Right forelimb (tissue), 1 donor: ENCODE measurements around the gene CH25H.
A peak's percentile ranks its signal among the peaks of the same experiment; 100 is the strongest.
"Not testable (repeated sequence)": the region's sequence is repeated elsewhere in the genome, so short reads cannot be mapped to it uniquely, and the experiment has no call there.

ENCODE experiments used
- DNase-seq: peaks from one replicate; pipeline ENCODE4 v3.0.0-alpha.2; 2018

CH25H gene, protein sequence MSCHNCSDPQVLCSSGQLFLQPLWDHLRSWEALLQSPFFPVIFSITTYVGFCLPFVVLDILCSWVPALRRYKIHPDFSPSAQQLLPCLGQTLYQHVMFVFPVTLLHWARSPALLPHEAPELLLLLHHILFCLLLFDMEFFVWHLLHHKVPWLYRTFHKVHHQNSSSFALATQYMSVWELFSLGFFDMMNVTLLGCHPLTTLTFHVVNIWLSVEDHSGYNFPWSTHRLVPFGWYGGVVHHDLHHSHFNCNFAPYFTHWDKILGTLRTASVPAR

DNA sequence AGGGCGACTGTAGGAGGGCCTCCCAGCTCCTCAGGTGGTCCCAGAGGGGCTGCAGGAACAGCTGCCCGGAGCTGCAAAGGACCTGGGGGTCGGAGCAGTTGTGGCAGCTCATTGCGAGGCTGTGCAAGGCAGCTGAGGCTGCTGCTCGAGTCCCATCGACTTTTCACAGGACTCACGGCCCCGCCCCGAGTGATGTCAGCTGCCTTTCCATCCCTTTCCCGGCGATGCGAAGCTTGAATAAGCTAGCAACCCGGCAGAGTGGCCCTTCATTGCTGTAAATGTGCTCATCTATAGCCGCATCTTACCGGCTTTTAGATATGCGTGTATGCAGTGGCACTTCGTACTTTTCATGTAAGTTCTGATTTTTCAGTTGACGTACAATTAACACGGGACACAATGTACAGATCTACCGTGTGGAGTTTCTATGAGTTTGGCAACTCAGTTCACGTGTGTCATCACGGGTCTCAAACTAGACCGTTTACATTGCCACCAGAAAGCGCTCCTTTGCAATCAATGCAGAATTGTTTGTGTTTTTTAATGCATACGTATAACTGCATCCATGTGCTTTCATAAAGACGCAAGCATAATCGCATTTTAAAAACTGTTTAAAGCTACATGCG, at the start of gene CH25H:
TSS of gene CH25H (minus strand) at position 137 of the 620 bp plus-strand sequence. CDS start at position 112, 25 bp downstream.
- DNase-seq, result peak; percentile 82

DNA sequence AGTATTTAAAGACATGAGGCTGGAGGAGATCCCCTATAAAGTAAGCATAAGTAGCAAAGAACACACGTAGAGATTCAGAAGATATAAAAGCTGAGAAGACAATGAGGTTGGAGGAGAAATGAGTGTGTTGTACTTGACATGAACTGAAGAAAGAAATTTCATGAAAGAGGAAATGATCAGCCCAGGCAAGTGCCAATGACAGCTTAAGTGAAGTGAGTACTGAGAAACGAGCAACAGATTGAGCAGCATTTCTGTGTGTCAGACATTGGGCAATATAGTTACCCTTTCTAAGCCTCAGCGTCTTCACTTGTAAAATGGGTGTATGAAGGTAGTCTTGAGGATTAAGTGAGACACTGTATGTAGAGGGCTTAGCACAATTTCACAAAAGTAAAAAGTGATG, 49.2 kb upstream of the CH25H start:
- no peak for DNase-seq

DNA sequence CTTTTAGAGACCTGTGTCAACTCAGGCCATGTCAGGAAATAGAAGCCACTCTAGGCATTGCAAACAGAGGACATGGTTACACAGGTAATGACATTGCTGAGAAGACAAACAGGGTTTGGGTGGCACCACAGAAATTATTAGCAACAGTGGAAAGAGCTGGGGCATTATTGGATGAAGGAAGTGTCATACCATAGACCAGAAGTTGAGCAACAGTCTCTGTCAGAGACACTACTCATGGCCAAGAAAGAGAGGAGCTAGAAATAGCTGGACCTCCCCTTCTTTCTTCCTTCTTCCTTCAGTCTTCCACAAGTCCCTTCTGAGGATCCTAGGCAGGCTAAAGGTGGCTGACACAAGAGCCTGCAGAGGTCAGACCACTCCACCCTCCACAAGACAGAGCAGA, 48.7 kb upstream of the CH25H start:
- DNase-seq, result no peak

DNA sequence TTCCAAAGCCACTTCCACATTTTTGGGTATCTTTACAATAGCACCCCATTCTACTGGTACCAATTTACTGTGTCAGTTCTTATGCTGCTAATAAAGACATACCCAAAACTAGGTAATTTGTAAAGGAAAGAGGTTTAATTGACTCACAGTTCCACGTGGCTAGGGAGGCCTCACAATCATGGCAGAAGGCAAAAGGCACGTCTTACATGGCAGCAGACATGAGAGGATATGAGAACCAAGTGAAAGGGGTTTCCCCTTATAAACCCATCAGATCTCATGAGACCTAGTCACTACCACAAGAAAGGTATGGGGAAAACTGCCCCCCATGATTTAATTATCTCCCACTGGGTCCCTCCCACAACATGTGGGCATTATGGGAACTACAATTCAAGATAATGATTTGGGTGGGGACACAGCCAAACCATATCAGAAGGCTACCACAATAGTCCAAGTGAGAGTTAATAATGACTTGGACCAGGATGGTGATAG, 48.0 kb upstream of the CH25H start:
- DNase-seq, result not testable (repeated sequence)

DNA sequence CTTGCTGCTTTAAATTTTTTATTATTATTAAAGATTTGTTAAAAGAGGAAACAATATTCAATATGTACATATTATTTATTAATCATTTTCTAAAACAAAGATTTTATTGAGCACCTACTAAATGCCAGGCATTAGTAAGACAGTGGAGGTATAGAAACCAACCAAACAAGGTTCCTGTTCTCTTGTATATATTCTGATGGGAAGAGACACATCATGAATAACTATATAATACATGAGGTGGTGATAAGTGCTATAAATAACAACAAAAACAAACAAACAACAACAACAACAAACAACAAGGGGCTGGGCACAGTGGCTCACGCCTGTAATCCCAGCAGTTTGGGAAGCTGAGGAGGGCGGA, 45.1 kb upstream of the CH25H start:
- DNase-seq, result no peak

DNA sequence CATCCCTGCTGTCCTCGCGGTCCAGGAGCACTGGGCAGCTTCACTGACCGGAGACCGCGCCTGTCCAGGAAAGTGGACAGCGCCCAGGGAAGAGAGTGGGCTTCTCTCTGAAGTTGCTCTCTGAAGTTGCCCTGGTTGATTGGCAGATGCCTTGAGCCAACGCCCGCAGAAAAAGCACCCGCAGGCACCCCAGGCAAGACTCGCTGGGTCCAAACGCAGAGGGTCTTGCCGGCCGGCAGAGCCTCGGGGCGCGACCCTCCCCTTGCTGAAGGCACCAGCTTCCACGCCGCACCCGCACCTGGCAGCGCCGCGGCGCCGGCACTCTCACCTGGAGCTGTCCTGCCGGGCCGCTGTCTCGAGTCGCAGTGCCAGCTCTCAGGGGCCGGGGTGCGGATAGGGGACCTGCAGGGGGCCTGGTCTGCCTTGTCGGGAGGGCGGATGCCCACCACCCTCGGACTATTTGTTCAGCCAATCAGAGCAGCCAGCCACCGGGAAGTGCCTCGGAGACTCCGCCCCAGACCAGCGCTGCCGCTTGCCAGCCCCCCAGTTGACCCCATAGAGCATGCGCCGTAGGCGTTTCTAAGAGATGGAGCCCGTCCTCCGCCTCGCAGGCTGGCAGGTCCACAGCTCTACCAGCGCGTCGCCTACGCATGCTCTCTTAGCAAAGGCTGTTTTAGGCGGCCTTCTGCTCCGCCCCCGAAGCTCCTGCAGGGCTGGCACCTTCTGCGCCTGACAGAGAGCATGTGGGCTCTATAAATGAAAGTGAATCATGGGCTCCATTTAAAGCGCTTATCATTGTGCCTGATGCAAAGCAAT, 44.5 kb upstream of the CH25H start, which contains the start of gene LIPA:
TSS of gene LIPA (minus strand) at position 367 of the 816 bp plus-strand sequence. CDS start 4,127 bp downstream, outside the sequence.
- DNase-seq, result peak; percentile 98

DNA sequence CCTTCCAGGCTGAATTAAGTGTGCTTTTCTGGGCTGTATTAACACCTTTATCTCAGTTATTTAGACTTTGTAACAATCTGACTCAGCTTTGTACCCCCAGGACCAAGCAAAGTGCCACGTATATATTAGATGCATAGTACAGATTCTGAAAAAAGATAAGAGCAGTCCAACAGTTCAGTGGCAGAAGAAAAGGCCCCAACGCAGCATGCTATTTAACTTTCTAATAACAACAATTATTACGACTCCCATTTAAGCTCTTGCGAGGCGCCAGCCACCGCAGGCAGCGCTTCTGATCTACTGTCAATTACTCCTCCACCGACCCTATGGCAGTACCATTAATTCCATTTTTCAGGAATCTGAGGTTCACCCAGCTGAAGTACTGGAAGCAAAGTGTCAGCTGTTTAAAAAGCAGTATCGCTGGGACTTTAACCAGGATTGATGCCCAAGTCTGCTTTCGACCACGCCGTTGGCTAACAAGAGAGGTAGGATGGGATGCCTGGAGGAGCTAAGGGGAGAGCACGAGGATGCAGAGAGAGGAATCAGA, 43.8 kb upstream of the CH25H start:
- DNase-seq, result no peak

DNA sequence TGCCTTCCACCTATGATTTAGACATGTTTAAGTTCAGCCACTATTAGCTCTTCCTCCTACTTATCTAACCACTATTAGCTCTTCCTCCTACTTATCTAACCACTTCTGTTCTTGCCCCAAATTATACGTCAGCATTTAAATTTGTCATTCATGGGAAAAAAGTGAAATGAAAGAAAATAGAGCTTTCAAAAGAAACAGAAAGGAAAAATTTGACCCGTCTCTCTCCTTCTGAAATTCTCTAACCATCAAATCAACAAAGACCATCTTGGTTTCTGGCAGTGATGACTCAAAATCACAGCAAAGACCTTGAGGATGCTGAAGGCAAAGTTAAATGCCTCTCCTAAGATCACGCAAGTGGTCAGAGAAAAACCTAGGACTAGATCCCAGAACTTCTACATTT, 41.9 kb upstream of the CH25H start:
- DNase-seq, result no peak

DNA sequence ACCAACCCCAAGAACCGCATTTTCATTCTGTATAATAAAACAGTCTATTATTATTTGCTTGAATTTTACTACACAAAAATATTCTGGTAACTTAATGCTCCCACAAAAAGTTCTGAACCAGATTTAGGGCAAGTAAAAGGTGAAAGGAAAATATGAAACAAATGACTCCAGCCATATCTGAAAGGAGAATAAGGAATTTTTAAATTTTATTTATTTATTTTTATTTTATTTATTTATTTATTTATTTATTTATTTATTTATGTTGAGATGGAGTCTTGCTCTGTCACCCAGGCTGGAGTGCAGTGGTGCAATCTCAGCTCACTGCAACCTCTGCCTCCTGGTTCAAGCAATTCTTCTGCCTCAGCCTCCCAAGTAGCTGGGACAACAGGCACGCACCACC, 40.5 kb upstream of the CH25H start:
- DNase-seq, result not testable (repeated sequence)

DNA sequence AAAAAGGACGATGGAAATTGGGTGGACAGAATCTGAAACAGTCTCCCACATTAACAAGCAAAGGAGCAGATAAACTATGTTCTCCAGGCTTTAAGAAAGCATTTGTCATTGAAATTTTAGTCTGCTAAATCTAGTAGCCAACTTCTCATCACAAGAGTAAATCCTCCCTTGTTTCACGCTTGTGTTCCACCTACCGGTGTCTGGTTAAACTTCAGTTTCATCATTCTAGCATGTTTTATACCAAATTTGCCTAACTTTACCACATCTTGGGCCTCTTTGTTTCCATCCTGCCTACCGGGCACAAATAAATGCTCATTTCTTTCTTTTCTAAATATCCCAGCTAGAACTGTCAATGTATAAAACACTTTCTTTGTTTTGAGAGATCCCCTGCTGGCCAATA, 38.7 kb upstream of the CH25H start:
- no peak for DNase-seq

DNA sequence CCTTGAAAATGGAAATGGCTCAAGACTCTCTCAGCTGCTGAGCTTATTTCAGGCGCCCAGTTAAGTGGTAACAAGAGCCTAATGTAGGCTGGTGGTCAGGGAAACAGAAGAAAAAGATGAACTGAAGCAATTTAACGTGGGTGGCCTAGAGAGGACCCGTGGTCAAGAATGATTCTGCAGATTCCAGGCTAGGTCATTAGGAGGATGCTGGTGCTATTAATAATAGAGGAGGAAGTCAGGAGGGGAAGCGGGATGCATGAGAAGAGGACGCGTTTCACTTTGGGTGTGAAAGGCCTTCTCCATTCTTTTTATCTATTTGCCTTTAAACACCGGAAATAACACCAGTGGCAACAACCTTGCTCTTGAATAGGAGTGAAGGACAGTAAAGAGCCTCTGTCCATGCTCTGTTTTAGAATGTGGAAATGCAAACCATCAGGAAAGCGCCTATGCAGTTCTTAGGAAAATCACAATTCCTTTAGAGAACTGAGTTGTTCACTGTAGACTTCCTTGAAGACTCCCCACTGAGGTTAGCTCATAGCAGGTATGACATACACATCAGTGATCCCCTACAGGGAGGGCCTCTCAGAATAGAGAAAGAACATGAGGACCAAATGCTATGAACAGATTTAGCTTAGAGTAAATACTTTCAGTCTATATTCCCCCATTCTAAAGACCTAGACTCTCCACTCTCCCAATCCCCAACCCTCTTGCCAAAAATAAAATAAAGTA, 35.9 kb upstream of the CH25H start:
- no peak for DNase-seq

DNA sequence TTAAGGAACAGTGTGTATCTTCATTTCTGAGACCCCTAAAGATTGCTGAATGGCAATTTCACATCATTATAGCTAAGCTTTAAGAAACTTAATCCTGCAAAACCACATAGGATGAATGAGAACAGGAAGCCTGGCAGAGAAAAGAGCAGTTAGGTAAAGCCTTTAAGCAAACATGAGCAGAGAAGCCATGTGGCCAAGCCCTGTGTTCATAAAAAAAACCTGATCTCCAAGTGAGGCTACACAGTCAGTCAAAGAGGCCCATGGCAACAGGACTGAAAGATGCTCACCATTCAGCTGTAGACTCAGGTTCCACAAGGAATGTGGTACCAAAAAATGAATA, 35.2 kb upstream of the CH25H start:
- DNase-seq, result no peak

DNA sequence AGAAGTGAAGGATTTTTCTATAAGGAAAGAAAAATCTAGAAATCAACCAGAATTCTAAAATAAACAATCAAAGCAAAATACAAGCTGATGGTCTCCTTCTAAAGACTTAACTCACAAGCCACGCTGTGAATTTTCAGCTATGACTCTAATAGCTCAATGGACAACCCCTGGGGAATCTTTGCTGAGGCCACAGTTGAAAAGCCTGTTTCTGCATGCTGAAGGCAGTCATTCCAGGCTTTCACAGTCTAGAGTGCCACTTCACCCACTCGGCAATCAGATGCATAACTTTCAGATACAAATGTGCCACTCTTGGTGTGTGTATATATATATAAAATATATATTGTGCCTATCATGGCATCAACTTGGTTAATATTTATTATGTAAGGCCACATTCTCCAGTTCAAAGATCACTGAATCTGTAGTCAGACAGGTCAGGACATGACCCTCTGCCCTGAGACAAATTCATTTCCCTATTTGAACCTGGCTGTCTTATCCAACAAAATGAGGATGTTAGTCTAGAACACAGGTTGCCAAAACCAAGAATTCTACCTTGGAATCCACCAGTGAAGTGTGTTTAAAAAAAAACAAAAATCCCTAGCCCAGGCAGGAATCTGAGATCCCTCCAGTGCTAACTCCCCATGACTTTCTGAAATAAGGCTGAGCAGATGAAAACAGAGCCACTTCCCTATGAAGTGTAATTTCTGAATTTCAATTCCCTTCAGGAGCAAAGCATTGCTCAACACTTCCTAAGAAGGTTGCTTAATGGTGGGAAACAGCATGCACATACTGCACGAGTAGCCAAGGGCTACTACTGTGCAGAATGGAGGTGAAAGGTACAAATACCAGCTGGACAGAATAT, 34.6 kb upstream of the CH25H start:
- no peak for DNase-seq

DNA sequence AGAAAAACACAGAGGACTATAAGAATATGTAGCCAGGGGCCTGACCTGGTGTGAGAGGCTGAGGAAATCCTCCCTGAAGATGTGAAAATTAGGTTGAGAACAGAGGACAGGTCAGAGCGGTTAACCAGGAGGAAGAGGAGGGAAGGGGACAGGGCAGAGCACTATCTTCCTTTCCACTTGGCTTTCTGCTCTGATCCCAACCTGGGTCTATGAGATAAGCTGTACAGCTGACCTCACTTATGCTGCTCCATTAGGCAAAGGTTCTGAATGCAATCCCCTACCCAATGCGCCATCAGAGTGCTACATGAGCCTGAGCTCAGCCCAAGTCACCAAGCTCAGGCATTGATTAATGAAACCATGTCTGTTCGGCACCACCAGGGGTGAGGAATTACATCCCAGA, 33.9 kb upstream of the CH25H start:
- DNase-seq, result no peak

DNA sequence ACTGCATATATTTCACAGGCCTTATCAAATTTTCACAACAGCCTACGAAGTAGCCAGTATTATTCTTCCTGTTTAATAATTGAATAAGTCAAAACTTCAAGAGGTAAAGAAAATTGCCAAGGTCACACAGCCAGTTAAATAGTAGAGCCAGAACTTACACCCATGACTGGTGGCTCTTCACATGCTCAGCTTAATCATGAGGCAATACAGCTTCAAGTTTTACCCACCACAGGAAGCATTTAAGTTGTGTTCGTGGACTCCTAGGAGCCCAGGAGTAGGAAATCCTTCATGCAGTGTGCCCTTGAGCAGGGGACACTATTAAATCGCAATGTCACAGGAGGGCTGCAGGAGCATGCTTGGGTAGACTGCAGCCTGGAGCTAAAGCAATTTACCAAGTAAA, 33.4 kb upstream of the CH25H start:
- no peak for DNase-seq

DNA sequence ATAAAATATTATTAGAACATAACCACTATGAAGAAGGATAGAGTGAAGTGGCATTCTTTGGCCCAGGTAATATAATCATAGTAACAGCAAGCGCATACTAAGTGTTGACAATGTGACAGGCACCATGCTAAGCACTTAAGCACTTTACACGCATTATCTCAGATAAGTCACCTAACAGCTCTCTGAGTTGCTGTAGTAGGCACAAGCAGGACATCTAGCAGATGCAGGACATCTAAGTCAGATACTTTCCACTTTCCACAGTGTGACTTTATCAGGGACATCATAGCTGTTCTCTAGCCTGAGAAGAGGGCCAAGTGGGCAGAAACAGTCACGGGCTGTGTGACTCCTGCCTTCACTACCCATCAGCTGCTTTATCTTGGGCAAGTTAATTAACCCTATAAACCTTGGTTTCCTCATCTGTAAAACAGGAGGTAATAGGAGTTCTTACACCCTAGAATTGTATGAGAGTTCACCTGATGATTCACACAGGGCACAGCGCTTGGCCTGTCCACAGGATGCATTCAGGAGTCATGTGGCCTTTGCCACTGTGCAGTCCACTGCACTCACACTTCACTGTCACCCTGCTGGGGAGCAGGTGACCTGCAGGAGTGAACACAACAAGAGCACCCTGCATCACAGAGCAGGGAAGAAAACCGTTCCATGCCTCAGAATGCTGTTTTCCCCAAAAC, 32.0 kb upstream of the CH25H start:
- no peak for DNase-seq

DNA sequence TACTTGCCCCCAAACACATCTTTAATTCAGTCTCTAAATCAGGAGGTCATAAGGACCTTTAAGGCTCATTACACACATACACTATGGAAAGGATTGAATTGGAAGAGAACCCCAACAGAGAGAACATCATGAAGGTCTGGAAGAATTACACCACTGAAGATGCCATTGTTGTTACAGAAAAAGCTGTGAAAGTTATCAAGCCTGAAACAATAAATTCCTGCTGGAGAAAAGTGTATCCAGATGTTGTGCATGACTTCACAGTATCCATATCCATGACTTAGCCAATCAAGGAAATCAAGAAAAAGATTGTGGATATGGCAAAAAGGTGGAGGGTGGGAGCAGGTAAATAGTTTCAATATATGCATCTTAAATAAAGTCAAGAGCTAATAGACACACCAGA, 30.7 kb upstream of the CH25H start:
- no peak for DNase-seq

DNA sequence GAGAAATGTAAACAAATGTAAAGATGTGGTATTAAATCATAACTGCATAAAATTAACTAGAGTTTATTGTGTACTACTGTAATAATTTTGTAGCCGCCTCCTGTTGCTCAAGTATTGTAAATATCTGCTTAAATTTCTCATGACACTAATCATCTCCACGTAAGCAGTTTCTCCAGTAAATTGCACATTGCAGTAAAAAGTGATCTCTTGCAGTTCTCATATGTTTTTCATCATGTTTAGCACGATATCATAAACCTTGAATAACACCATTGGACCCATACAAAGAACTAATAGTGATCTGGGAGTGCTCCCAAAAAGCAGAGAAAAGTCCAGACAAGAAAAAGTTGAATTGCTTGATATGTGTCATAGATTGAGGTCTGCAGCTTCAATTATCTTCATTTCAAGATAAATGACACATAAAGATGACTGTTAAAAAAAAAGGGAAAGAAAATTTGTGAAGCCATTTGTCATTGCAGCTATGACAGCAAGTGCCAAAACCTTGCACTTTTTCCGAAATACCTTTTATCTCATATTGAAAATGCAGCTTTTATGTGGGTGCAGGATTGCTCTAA, 29.2 kb upstream of the CH25H start:
- DNase-seq, result no peak

DNA sequence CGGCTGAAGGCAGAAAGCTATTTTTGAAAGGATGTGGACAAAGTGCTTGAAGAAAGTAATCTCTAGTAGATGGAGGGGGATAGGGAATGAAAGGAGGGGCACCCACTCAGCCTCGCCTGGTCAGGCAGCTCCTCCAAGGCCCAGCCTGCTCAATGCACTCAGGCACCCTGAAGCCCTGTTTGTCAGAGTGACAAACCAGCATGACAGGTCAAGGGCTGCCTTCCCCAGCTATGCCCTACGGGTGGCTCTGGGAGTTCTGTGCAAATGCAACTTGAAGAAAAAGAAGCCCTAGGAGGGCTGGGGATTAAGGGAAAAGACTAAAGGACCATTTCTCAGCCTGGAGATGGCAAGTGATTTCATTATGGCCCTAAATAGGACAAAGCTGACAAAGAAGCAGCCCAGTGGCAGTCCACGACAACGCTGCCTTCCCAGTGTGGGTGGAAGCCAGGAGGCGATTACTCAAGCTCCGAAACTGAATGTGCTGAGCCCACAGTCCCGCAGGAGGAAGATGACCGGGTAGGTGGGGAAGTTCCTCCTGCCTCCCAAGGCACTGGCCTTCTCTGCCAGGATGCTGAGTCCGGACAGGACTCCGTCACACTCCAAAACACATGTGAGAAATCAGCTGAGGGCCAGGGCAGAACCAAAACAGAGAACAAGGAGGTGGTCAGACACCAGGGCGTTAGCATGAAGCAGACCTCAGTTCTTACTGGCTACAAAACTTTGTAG, 28.1 kb upstream of the CH25H start:
- no peak for DNase-seq

DNA sequence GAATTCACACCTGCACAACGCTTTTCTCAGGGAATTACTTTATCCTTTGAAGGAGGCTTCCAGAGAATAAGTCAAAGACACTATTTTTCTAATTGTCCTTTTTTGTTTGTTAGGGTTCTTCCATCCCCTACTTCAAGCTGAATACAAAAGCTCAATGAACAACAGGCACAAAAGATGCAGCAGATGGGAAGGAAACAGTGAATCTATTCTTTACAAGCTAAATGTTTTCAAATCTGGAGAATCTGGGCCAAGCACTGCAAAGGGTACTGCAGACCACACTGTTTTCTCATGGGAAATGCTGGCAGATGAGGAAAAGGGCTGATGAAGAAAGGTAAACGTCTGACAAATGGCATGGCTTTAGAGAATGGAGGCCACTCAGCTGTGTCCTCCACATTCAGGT, 25.9 kb upstream of the CH25H start:
- DNase-seq, result no peak
